H1 (cell line): ENCODE measurements around the gene BRAT1. TPM values are rescaled to one million over a fixed set of nuclear protein-coding genes. Genes with fewer than 3 reads are reported as not detected.

Experiments used
- CTCF ChIA-PET: fragments of 300-600 bp; sonication (Branson Sonifier 250); formaldehyde crosslinking; loops from one replicate; lab custom pipeline; 2021; ENCODE audit not compliant: partially characterized antibody; lab: Charles Lee
- POLR2A ChIA-PET: fragments of 300-600 bp; sonication (Branson Sonifier 250); formaldehyde crosslinking; loops from one replicate; lab custom pipeline; 2021; ENCODE audit warnings: inconsistent platforms; ENCODE audit not compliant: partially characterized antibody; lab: Charles Lee
- DNase-seq, 2 experiments: peaks; one replicate each; pipeline versions ENCODE4 v3.0.0 to v3.0.0-alpha.2; 2010 to 2022; ENCODE audit warnings: low spot score in 2 of 2, low read depth in 1 of 2, mixed read lengths in 1 of 2
- FAIRE-seq: peaks from 2 replicates; lab custom pipeline; 2011; peaks lifted over from hg19 to GRCh38; lab: Jason Lieb, UNC
- H2AFZ ChIP-seq: 2 replicates; pipeline ENCODE4 v1.8.1; 2012; ENCODE audit warnings: low read length, inconsistent platforms
- H2AK5ac ChIP-seq: 2 replicates; pipeline ENCODE4 v1.6.1; 2013; ENCODE audit warnings: low read depth, low read length
- H2BK120ac ChIP-seq: replicated peaks from 2 replicates; pipeline ENCODE3; 2013; ENCODE audit warnings: low read depth, low read length, inconsistent platforms
- H2BK12ac ChIP-seq: 2 replicates; pipeline ENCODE4 v1.6.1; 2013; ENCODE audit warnings: low read depth, low read length
- H2BK15ac ChIP-seq: 2 replicates; pipeline ENCODE4 v1.6.1; 2013; ENCODE audit warnings: low read length
- H2BK20ac ChIP-seq: 2 replicates; pipeline ENCODE4 v1.6.1; 2013; ENCODE audit warnings: low read length
- H2BK5ac ChIP-seq: 2 replicates; pipeline ENCODE4 v1.6.1; 2013; ENCODE audit warnings: low read depth, low read length
- H3K14ac ChIP-seq: 2 replicates; pipeline ENCODE4 v1.6.1; 2013; ENCODE audit warnings: inconsistent platforms; ENCODE audit not compliant: insufficient read length
- H3K18ac ChIP-seq: 2 replicates; pipeline ENCODE4 v1.6.1; 2013; ENCODE audit warnings: low read length; ENCODE audit errors: extremely low read depth
- H3K23ac ChIP-seq: 2 replicates; pipeline ENCODE4 v1.6.1; 2013; ENCODE audit warnings: inconsistent platforms; ENCODE audit not compliant: insufficient read length
- H3K23me2 ChIP-seq: 2 replicates; pipeline ENCODE4 v1.6.1; 2013; ENCODE audit warnings: low read depth, low read length
- H3K27ac ChIP-seq: 2 replicates; pipeline ENCODE4 v1.6.1; 2011; ENCODE audit warnings: low read depth, low read length, inconsistent platforms
- H3K27me3 ChIP-seq, 4 experiments: replicated peaks in 1 of 4; 1 replicate in 1 of 4; 2 replicates in 3 of 4; pipeline versions ENCODE4 v1.6.1 to v1.8.1; 2011 to 2013; ENCODE audit warnings: low read length in 3 of 4, mild to moderate bottlenecking in 3 of 4, inconsistent platforms in 2 of 4, mixed read lengths in 2 of 4, moderate library complexity in 1 of 4; ENCODE audit not compliant: control insufficient read depth in 3 of 4, insufficient read depth in 3 of 4; ENCODE audit errors: extremely low read depth in 1 of 4
- H3K36me3 ChIP-seq, 4 experiments: 2 replicates each; pipeline versions ENCODE4 v1.6.1 to v1.8.1; 2011 to 2013; ENCODE audit warnings: mild to moderate bottlenecking in 4 of 4, low read length in 3 of 4, moderate library complexity in 2 of 4, control low read depth in 1 of 4, inconsistent platforms in 1 of 4; ENCODE audit not compliant: insufficient read depth in 4 of 4, control insufficient read depth in 2 of 4
- H3K4ac ChIP-seq: replicated peaks from 2 replicates; pipeline ENCODE3; 2013; ENCODE audit warnings: low read length, low read depth, mixed read lengths, inconsistent platforms; ENCODE audit not compliant: insufficient read length
- H3K4me1 ChIP-seq, 4 experiments: replicated peaks in 1 of 4; 1 replicate in 1 of 4; 2 replicates in 3 of 4; pipeline versions ENCODE4 v1.6.1 to v1.8.1; 2011 to 2013; ENCODE audit warnings: low read length in 3 of 4, inconsistent platforms in 2 of 4, mixed read lengths in 1 of 4; ENCODE audit not compliant: insufficient read depth in 4 of 4, control insufficient read depth in 3 of 4
- H3K4me2 ChIP-seq, 2 experiments: 2 replicates each; pipeline versions ENCODE4 v1.6.1 to v1.8.1; 2011 to 2013; ENCODE audit warnings: low read depth in 2 of 2, low read length in 2 of 2, control low read depth in 1 of 2, inconsistent platforms in 1 of 2, mild to moderate bottlenecking in 1 of 2; ENCODE audit not compliant: insufficient read depth in 1 of 2
- H3K4me3 ChIP-seq, 4 experiments: fragments of 200-600, 300-600 bp in 1 of 4; sonication (generic), shearing (Covaris generic), sonication (Bioruptor Twin) in 1 of 4; 2 replicates each; pipeline versions ENCODE4 v1.5.1 to v1.8.1; 2011 to 2016; ENCODE audit warnings: low read length in 4 of 4, low read depth in 3 of 4, control low read depth in 2 of 4, inconsistent platforms in 2 of 4, mild to moderate bottlenecking in 2 of 4, mixed read lengths in 1 of 4, moderate library complexity in 1 of 4; ENCODE audit not compliant: insufficient read depth in 2 of 4; ENCODE audit errors: extremely low read depth in 1 of 4
- H3K56ac ChIP-seq: replicated peaks from 2 replicates; pipeline ENCODE3; 2013; ENCODE audit warnings: low read depth, mild to moderate bottlenecking, mixed read lengths, low read length, inconsistent platforms; ENCODE audit not compliant: insufficient read length
- H3K79me1 ChIP-seq: 2 replicates; pipeline ENCODE4 v1.6.1; 2013; ENCODE audit warnings: low read depth, low read length, control low read depth
- H3K79me2 ChIP-seq, 2 experiments: 2 replicates each; pipeline versions ENCODE4 v1.6.1 to v1.8.1; 2012 to 2013; ENCODE audit warnings: low read length in 2 of 2, mild to moderate bottlenecking in 2 of 2, inconsistent platforms in 1 of 2; ENCODE audit not compliant: insufficient read depth in 2 of 2, control insufficient read depth in 1 of 2
- H3K9ac ChIP-seq, 4 experiments: replicated peaks in 1 of 4; 1 replicate in 1 of 4; 2 replicates in 3 of 4; pipeline versions ENCODE4 v1.6.1 to v1.8.1; 2011 to 2013; ENCODE audit warnings: low read depth in 3 of 4, low read length in 3 of 4, control low read depth in 2 of 4, mild to moderate bottlenecking in 2 of 4, moderate library complexity in 2 of 4, inconsistent platforms in 1 of 4; ENCODE audit errors: extremely low read depth in 1 of 4
- H3K9me3 ChIP-seq, 2 experiments: 2 replicates each; pipeline versions ENCODE4 v1.6.1 to v1.8.1; 2012 to 2013; ENCODE audit warnings: mild to moderate bottlenecking in 2 of 2, moderate library complexity in 2 of 2, control low read depth in 1 of 2, inconsistent platforms in 1 of 2, low read depth in 1 of 2, low read length in 1 of 2, mixed read lengths in 1 of 2; ENCODE audit not compliant: insufficient read depth in 2 of 2
- H4K20me1 ChIP-seq, 2 experiments: replicated peaks in 1 of 2; 2 replicates each; pipeline versions ENCODE3 to v1.8.1; 2011 to 2013; ENCODE audit warnings: inconsistent platforms in 2 of 2, low read length in 2 of 2, mild to moderate bottlenecking in 1 of 2; ENCODE audit not compliant: insufficient read depth in 2 of 2, control insufficient read depth in 1 of 2
- H4K5ac ChIP-seq: 2 replicates; pipeline ENCODE4 v1.6.1; 2013; ENCODE audit warnings: low read length, low read depth, mixed read lengths, inconsistent platforms; ENCODE audit not compliant: insufficient read length
- H4K8ac ChIP-seq: 2 replicates; pipeline ENCODE4 v1.8.0; 2013; ENCODE audit warnings: mild to moderate bottlenecking, moderate library complexity, low read length, inconsistent platforms; ENCODE audit not compliant: insufficient read depth; ENCODE audit errors: extremely low read depth
- H4K91ac ChIP-seq: replicated peaks from 2 replicates; pipeline ENCODE3; 2013; ENCODE audit warnings: low read length, mixed read lengths, inconsistent platforms; ENCODE audit not compliant: insufficient read length
- ASH2L ChIP-seq: fragments of 200-600, 300-600 bp; sonication (generic); IDR thresholded peaks from one replicate; pipeline ENCODE4 v1.7.1; 2017; ENCODE audit warnings: low read length
- BRCA1 ChIP-seq: IDR thresholded peaks from 2 replicates; pipeline ENCODE4 v1.6.1; 2012; ENCODE audit warnings: low read depth, low read length, improper control_type of control experiment
- EP300 ChIP-seq, 2 experiments: IDR thresholded peaks; 1 replicate in 1 of 2; 2 replicates in 1 of 2; pipeline ENCODE4 v1.6.1; 2011 to 2012; ENCODE audit warnings: low read depth in 2 of 2, low read length in 2 of 2, mild to moderate bottlenecking in 2 of 2, borderline replicate concordance in 1 of 2, inconsistent platforms in 1 of 2, moderate library complexity in 1 of 2
- KDM4A ChIP-seq: IDR thresholded peaks from one replicate; pipeline ENCODE4 v1.7.1; 2012; ENCODE audit warnings: low read depth, mild to moderate bottlenecking, moderate library complexity, low read length, inconsistent platforms; ENCODE audit not compliant: severe bottlenecking
- NANOG ChIP-seq: IDR thresholded peaks from 2 replicates; pipeline ENCODE4 v1.6.1; 2011; ENCODE audit warnings: low read length, low read depth, mild to moderate bottlenecking, inconsistent platforms; ENCODE audit not compliant: insufficient read depth, poor library complexity, severe bottlenecking
- POLR2A ChIP-seq, 2 experiments: IDR thresholded peaks; 1 replicate in 1 of 2; 2 replicates in 1 of 2; pipeline ENCODE4 v1.6.1; 2011; ENCODE audit warnings: low read depth in 2 of 2, low read length in 2 of 2, mild to moderate bottlenecking in 2 of 2; ENCODE audit errors: control extremely low read depth in 1 of 2
- RBBP5 ChIP-seq: IDR thresholded peaks from 2 replicates; pipeline ENCODE4 v1.7.1; 2012; ENCODE audit warnings: low read depth, mild to moderate bottlenecking, inconsistent platforms, low read length, moderate library complexity, borderline replicate concordance
- RFX5 ChIP-seq: IDR thresholded peaks from 2 replicates; pipeline ENCODE4 v1.6.1; 2011; ENCODE audit warnings: low read depth, low read length, improper control_type of control experiment, borderline replicate concordance
- RXRA ChIP-seq: IDR thresholded peaks from 2 replicates; pipeline ENCODE4 v1.6.1; 2011; ENCODE audit warnings: low read depth, mild to moderate bottlenecking, low read length, moderate library complexity; ENCODE audit not compliant: insufficient read depth
- SAP30 ChIP-seq: fragments of 300-600 bp; sonication (generic); IDR thresholded peaks from 2 replicates; pipeline ENCODE4 v1.7.1; 2012; ENCODE audit warnings: low read length, moderate library complexity, mild to moderate bottlenecking, inconsistent platforms; ENCODE audit not compliant: insufficient read depth, insufficient replicate concordance
- SIRT6 ChIP-seq: IDR thresholded peaks from one replicate; pipeline ENCODE4 v1.7.1; 2012; ENCODE audit warnings: low read length, inconsistent platforms
- TAF7 ChIP-seq: optimal IDR thresholded peaks from 2 replicates; pipeline ENCODE3; 2011; ENCODE audit warnings: low read depth, mild to moderate bottlenecking, inconsistent platforms, low read length, moderate library complexity, borderline replicate concordance
- YY1 ChIP-seq: IDR thresholded peaks from 2 replicates; pipeline ENCODE4 v1.6.1; 2011; ENCODE audit warnings: low read depth, mild to moderate bottlenecking, low read length
- WGBS, 2 experiments: shearing (Covaris generic) in 1 of 2; methylation state at CpG; one replicate each; pipeline versions ENCODE4 v1.1.6 to v1.1.7; 2013 to 2015; ENCODE audit warnings: low lambda C conversion rate in 2 of 2, mixed read lengths in 2 of 2, inconsistent platforms in 1 of 2, low coverage in 1 of 2, missing lambda C conversion rate in 1 of 2; ENCODE audit not compliant: insufficient replicate concordance in 2 of 2, insufficient coverage in 1 of 2, insufficient read length in 1 of 2; ENCODE audit errors: extremely low coverage in 1 of 2, missing lambda C conversion rate in 1 of 2; 5-methylcytosine and 5-hydroxymethylcytosine counted together
- polyA plus RNA-seq, 7 experiments: library from polyadenylated mRNA; depleted of rRNA in 3 of 7; stranded (reverse) in 5 of 7; unstranded in 2 of 7; fragments of >200 nt in 5 of 7; fragments of 200-250 nt in 2 of 7; gene quantifications; 1 replicate in 5 of 7; 2 replicates in 1 of 7; 4 replicates in 1 of 7; pipeline versions ENCODE4 v1.2.1 to v1.2.3, GENCODE V29; 2011 to 2013; ENCODE audit warnings: missing spikeins in 2 of 7, mixed read lengths in 2 of 7
- total RNA-seq: library from RNA; stranded (reverse); fragmentation: NEBNext Ultra II Directional; extraction: Animal tissue kit (Norgen Biotek cat#: 25700); gene quantifications from 2 replicates; pipeline ENCODE4 v1.2.1, GENCODE V29; 2021

BRAT1 gene
- total and polyA plus RNA-seq, 2 of the 8 experiments (the other 6 are each of a cell fraction or from before 2014, with no cell fraction given): 36.8 to 42.3 TPM

GRCh38 chr7:2521341-2521745 lies 34.0 kb downstream of the BRAT1 start:
- 44% methylated on average over 5 of the region's 21 CpGs; no CpG with 5 or more reads in 1 of the 2 experiments for WGBS, 2 experiments
- H3K18ac ChIP-seq: peak overlapping the region; percentile 71; the same call in 1 of the 2 replicates
- H2BK120ac ChIP-seq: no peak overlapping the region
- H3K14ac ChIP-seq: no peak overlapping the region
- no peak overlapping the region for H3K23ac ChIP-seq
- no peak overlapping the region for H3K4ac ChIP-seq
- peaks cover 0 to 22% (median 12%) of the 10 kb centered on the region in 4 experiments; a peak in 6 of 7 replicates for H3K27me3 ChIP-seq
- no peak overlapping the region for H4K5ac ChIP-seq
- H4K20me1 ChIP-seq: peaks cover 14 to 27% of the 10 kb centered on the region in 2 experiments
- no peak for FAIRE-seq
- H3K23me2 ChIP-seq: peaks cover 21% of the 10 kb centered on the region
- H2BK12ac ChIP-seq: 0 out of 2 replicates have a peak overlapping the region, but pooled peaks have one; percentile 43
- H3K4me1 ChIP-seq: peaks cover 3 to 69% (median 59%) of the 10 kb centered on the region in 4 experiments
- H3K36me3 ChIP-seq: peaks cover 0 to 13% (median 6%) of the 10 kb centered on the region in 4 experiments; a peak in 5 of 8 replicates
- ChIA-PET CTCF (interaction anchor here (1.2 kb wide), 1 partner anchor 37 kb away, joined by 3 read pairs; no protein-coding TSS in a partner anchor), POLR2A (interaction anchor here (0.6 to 1.7 kb wide), 4 partner anchors 21 to 128 kb away, joined by 3 to 4 read pairs (median 4); no protein-coding TSS in a partner anchor)
- no peak overlapping the region for H2AFZ ChIP-seq
- no peak for DNase-seq
- peaks cover 0 to 20% of the 10 kb centered on the region in 2 experiments; a peak in 3 of 4 replicates for H3K79me2 ChIP-seq
- H2AK5ac ChIP-seq: no peak overlapping the region; the same call in 1 of the 2 replicates
- H2BK5ac ChIP-seq: 0 out of 2 replicates have a peak overlapping the region, but pooled peaks have one; percentile 99
- H2BK20ac ChIP-seq: no peak overlapping the region
- H3K4me3 ChIP-seq: peak overlapping the region; percentile 4 to 73 (median 34); a peak in 6 of 8 replicates
- no peak overlapping the region for H3K9ac ChIP-seq
- H2BK15ac ChIP-seq: peak overlapping the region; percentile 46; the same call in 1 of the 2 replicates
- H3K9me3 ChIP-seq: no peaks in the 10 kb centered on the region
- peak overlapping the region; percentile 85 to 88 for H3K4me2 ChIP-seq
- H4K8ac ChIP-seq: no peak overlapping the region
- no peak overlapping the region for H3K27ac ChIP-seq
- H4K91ac ChIP-seq: no peak overlapping the region
- no peaks in the 10 kb centered on the region; the same call in 1 of the 2 replicates for H3K79me1 ChIP-seq
- no peak overlapping the region for H3K56ac ChIP-seq
- TF ChIP-seq BRCA1 (no peak), NANOG (no peak), RFX5 (no peak), SIRT6 (no peak), ASH2L (no peak), POLR2A (IDR thresholded peaks at IDR 0.05; ENCODE audit: control extremely low read depth in 1 of 2, low read depth in 2 of 2, low read length in 2 of 2) (no peak), RXRA (no peak), EP300 (IDR thresholded peaks at IDR 0.05; ENCODE audit: borderline replicate concordance in 1 of 2, low read depth in 2 of 2, low read length in 2 of 2) (no peak), KDM4A (no peak), RBBP5 (no peak), YY1 (no peak), SAP30 (no peak), TAF7 (no peak)
